ENCODE measurements around the gene CCDC187.

DNA sequence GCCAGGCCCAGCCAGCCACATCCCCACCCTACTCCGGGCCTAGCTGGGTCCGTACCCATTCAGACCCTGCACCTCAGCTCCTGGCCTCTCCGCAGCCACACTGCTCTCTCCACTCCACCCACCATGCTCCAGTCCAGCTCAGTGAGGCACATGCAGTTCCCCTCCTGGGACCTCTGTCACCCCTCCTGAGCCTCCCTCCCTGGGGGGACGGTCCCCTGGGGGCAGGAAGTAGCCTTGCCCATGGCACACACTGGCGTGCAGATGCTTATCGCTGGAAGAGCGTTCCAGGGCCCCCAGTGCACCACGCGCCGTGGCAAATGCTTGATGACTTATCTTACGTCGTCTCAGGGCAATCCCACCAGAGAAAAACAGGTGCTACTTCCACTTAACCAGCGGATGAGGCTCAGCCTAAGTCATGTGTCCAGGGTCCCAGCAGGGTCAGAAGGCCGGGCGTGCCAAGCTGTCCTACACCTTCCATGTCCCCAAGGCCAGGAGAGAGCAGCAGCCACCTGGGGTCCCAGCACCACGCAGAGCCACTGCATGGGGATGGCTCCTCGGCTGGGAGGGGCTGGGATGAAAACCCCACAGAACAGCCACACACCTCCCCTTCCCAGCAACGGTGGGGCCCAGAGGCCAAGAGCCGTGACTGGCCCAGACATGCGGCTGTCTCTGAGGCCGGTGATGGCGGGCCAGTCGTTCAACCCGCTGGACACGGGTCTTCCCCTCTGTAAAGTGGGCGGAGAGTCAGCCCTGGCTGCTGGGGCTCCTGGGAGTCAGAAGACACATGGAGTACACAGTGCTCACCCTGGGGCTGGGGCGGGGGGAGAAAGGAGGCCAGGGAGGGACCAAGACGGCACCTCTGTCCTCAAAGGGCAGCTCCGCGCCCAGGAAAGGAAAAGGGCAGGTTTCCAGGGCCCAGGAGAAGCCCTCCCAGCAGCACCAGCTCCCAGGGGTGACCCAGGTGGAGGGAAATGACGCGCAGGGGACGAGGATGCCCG is 2.6 kb upstream of the CCDC187 start:
- no peak for TF ChIP-seq CTCF (IDR thresholded peaks at IDR 0.05)
- TF ChIP-seq POLR2A (IDR thresholded peaks at IDR 0.05), result no peak

Measured in body of pancreas (tissue), 4 donors.